GM19467 (cell line): Measurements from ENCODE around the gene NUDT3.
A peak's percentile ranks its signal among the peaks of the same experiment; 100 is the strongest.
"Not testable (repeated sequence)": the region's sequence is repeated elsewhere in the genome, so short reads cannot be mapped to it uniquely, and the experiment has no call there.

Experiments used
- ATAC-seq: cut with Tn5 transposase; IDR thresholded peaks from one replicate; pipeline ENCODE4 v1.9.1; 2021; ENCODE audit warnings: mild to moderate bottlenecking, moderate library complexity; ENCODE audit not compliant: unreplicated experiment

The NUDT3 gene

GRCh38 chr6:34267746-34268145 lies 124.7 kb downstream of the NUDT3 start:
- no peak for ATAC-seq

- not testable (repeated sequence) for ATAC-seq
These were observed 129.0 kb downstream of the NUDT3 start for GRCh38 chr6:34263484-34263883.

DNA sequence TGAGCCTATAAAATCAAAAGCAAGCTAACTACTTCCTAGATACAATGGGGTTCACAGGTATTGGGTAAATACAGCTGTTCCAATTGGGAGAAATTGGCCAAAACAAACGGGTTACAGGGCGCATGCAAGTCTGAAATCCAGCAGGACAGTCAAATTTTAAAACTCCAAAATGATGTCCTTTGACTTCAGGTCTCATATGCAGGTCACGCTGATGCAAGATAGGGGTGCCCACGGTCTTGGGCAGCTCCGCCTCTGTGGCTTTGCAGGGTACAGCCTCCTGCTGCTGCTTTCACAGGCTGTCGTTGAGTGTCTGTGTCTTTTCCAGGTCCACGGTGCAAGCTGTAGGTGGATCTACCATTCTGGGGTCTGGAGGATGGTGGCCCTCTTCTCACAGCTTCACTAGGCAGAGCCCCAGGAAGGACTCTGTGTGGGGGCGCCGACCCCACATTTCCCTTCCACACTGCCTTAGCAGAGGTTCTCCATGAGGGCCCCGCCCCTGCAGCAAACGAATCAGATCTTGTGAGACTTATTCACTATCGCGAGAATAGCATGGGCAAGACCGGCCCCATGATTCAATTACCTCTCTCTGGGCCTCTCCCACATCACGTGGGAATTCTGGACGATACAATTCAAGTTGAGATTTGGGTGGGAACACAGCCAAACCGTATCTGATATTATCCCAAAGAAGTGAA lies 131.7 kb downstream of the NUDT3 start:
- no peak for ATAC-seq

- no peak for ATAC-seq
These were observed 132.9 kb downstream of the NUDT3 start for GRCh38 chr6:34259529-34260069.

DNA sequence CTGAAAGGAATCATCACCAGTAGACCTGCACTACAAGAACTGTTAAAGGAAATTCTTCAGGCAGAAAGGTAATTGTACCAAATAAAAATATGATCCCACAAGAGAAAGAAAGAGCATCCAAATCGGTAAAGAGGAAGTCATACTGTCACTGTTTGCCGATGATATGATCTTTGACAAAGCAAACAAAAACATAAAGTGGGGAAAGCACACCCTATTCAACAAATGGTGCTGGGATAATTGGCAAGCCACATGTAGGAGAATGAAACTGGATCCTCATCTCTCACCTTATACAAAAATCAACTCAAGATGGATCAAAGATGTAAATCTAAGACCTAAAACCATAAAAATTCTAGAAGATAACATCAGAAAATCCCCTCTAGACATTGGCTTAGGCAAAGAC lies 140.1 kb downstream of the NUDT3 start:
- not testable (repeated sequence) for ATAC-seq

- ATAC-seq: peak; percentile 24
These were observed 142.8 kb downstream of the NUDT3 start for GRCh38 chr6:34249469-34250261.

- ATAC-seq: peak; percentile 77
These were observed 143.6 kb downstream of the NUDT3 start, which contains the start of gene SMIM29 for GRCh38 chr6:34248727-34249468. TSS of gene SMIM29 (minus strand) at chr6:34249006. CDS start at chr6:34247791, 1,215 bp downstream.

DNA sequence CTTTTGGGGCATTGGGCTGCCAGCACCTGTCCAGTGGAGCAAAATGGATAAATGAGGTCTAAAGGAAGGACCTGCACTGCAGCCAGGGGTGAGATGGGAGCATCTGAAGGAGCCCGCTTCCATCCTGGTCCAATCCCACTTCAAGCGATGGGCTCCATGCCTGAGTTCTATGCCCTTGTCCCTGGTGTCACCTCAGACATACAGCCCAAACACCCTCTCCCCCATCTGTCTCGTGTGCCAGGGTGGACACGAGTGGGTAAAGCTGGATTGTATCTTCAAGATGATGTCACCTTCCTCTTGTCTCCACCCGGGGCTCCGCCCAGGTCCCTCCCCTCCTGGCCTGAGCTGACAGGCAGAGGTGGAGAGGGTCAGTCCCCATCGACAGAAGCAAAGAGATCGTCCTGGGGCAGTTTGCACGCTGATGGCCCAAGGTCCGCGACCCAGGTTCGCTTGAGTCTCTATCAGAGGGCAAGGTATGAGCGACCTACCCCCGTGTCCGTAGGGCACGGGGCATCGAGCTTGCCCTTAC lies 144.2 kb downstream of the NUDT3 start:
- ATAC-seq: peak; percentile 14

GRCh38 chr6:34247481-34248197 lies 144.8 kb downstream of the NUDT3 start:
- ATAC-seq: no peak

GRCh38 chr6:34246563-34247391 lies 145.7 kb downstream of the NUDT3 start:
- ATAC-seq: no peak

DNA sequence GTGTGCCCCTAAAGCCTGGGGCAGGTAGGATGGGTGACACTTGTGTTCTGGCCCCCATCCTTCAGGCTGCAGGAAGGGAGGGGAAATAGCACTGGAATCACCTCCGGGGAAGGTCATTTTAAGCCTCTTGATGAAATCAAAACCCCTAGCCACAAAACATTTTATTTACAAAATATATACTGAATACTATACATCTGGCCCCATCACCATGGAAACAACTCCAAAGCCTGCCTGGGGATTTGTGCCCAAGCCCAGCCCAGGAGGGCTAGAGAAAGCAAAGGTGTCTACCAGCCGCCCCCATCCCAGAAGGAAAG lies 146.3 kb downstream of the NUDT3 start:
- ATAC-seq: no peak

- ATAC-seq: not testable (repeated sequence)
These were observed 146.7 kb downstream of the NUDT3 start for GRCh38 chr6:34245761-34246140.

DNA sequence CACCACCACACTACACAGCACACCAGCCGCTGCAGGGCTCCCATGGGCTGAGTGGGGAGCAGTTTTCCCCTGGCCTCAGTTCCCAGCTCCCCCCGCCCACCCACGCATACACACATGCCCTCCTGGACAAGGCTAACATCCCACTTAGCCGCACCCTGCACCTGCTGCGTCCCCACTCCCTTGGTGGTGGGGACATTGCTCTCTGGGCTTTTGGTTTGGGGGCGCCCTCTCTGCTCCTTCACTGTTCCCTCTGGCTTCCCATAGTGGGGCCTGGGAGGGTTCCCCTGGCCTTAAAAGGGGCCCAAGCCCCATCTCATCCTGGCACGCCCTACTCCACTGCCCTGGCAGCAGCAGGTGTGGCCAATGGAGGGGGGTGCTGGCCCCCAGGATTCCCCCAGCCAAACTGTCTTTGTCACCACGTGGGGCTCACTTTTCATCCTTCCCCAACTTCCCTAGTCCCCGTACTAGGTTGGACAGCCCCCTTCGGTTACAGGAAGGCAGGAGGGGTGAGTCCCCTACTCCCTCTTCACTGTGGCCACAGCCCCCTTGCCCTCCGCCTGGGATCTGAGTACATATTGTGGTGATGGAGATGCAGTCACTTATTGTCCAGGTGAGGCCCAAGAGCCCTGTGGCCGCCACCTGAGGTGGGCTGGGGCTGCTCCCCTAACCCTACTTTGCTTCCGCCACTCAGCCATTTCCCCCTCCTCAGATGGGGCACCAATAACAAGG lies 147.3 kb downstream of the NUDT3 start:
- not testable (repeated sequence) for ATAC-seq

GRCh38 chr6:34243901-34244884 lies 148.3 kb downstream of the NUDT3 start:
- ATAC-seq: no peak

DNA sequence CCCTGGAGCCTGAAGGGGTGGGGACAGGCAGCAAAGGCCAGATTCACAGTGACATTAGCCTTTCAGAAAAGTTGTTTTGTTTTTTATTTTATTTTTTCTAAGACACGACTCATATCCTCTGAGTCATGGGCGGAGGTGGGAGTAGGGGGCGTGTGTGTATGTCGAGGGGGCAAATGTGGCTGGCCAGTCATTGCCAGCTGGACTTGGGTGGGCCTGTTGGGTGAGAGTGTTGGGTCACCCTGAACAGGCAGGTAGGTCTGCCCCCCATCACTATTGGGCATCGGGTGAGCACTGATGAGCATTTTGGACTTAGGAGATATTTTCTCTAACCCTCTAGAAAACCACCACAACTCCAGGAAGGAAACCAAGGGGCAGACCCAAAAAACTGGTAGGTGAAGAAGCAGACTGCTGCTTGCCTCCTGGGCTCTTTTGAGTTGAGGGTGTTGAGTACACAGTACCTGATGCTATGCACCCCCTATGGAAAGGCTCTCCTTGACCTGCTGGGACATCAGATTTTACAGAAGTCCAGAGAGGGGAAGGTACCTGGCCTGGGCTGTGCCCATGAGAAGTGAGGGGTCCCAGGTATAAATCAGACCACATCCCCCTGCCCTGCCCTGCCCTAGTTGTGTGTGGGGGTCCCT lies 149.2 kb downstream of the NUDT3 start:
- ATAC-seq: no peak

- ATAC-seq: no peak
These were observed 150.0 kb downstream of the NUDT3 start for GRCh38 chr6:34242252-34243130.
